NCI-H748 treated with DMSO at 0.1 percent for 48 hours (cell line): ENCODE data around the gene H3-3A.
"Not testable (repeated sequence)": the region's sequence is repeated elsewhere in the genome, so short reads cannot be mapped to it uniquely, and the experiment has no call there.

Experiments
- DNase-seq: peaks from one replicate; lab custom pipeline; 2025; lab: John Stamatoyannopoulos, UW

H3-3A gene

GRCh38 chr1:226085675-226086285 is 23.3 kb downstream of the H3-3A start:
- DNase-seq = no peak

DNA sequence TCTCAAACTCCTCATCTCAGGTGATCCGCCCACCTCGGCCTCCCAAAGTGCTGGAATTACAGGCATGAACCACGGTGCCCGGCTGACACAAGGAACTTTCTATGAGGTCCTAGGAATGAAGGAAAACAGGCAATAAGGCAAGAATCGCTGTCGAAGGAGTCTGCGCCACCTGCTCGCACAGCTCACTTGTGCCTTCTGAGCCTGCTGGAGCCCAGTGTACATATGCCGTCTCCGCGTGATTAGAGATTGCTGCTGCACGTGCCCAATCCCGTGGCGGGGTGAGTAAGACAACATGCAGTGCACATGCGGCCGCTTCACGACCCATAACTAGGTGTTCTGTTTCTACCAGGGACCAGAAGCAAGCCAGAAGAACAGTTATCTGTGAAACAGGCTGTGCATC is 24.3 kb downstream of the H3-3A start:
- no peak for DNase-seq

DNA sequence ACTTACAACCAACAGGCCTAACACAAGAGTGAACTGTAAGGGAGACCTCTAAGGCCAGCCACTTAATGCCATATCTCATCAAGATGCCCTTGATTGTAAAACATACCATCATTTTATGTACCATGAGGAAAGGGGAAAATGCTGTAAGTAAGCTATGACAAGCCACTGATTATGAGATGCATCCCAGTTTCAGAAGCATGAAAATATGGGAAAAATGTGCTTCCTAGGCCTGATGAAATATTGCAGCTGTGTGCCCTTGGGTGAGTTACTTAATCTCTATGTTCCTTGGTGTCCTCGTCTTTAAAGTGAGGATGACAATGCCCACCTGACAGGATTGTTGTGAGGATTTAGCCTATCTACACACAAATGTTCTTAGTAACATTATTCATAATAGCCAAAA is 28.9 kb downstream of the H3-3A start:
- DNase-seq = no peak

DNA sequence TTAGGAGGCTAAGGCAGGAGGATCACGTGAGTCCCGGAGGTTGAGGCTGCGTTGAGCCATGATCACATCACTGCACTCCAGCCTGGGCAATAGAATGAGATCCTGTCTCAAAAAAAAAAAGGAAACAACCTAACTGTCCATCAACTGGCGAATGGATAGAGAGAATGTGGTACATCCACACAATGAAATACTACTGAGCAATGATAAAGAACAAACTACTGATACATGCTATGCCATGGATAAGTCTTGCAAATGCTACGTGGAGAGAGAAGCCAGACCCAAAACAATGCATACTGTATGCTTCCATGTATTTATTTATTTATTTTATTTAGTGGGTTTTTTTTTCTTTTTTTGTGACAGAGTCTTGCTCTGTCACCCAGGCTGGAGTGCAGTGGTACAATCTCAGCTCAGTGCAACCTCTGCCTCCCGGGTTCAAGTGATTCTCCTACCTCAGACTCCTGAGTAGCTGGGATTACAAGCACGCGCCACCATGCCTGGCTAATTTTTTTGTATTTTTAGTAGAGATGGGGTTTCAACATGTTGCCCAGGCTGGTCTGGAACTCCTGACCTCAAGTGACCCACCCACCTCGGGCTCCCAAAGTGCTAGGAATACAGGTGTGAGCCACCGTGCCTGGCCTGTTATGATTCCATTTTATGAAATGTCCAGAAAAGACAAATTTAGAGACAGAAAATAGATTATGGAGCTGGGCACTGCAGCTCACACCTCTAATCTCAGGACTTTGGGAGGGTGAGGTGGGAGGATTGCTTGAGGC is 29.7 kb downstream of the H3-3A start:
- DNase-seq = not testable (repeated sequence)

DNA sequence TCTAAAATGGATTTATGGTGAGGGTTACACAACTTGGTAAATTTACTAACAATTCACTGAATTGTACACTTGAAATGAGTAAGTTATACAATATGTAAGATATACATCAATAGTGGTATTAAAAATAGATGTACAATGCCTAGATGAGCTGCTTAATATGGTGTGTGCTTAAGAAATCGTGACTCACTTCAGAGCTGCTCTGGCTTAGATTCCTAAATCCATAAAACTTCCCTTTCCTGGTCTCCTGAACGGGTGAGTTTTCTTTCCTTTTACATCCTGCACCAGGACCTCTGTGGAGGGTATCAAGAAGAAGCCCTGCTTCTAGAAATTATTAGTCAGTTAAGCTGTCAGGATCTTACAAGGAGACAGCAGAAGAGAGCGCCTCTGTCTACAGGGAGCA is 30.4 kb downstream of the H3-3A start:
- DNase-seq = no peak

DNA sequence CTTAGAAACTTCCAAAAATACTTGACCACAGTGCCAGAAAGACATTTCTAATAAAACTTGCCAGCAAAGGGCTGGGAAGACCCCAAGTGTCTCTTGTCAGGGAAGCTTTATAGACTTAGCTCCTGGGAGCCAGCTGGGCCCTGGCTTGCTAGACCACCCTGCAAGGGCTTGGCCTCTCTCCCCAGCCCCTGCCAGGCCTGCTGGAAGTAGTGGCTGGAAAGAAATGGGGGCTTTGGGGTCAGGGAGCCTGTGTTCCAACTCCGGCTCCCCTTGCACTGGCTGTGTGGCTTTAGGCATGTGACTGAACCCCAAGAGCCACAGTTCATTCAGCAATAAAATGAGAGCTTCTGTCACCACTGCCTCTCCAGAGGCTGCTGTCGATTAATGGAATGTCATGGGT is 31.1 kb downstream of the H3-3A start:
- no peak for DNase-seq

DNA sequence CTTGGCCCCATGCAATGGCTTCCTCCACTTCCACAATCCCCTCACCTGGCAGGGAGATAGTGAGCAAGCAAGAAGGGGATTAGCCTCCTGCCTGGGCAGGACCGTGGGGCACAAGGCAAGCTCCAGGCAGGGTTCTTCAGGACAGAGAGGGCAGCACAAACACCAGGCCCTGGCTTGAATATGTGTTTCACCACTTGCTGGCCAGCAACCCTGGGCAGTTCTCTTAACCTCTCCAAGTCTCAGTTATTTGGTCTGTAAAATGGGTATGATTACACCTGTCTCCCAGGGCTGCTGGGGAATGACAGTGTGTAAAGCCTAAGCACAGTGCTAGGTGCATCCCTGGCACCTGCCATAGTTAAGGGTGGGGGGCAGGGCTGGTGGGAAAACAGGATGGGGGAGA is 31.9 kb downstream of the H3-3A start:
- DNase-seq = no peak

DNA sequence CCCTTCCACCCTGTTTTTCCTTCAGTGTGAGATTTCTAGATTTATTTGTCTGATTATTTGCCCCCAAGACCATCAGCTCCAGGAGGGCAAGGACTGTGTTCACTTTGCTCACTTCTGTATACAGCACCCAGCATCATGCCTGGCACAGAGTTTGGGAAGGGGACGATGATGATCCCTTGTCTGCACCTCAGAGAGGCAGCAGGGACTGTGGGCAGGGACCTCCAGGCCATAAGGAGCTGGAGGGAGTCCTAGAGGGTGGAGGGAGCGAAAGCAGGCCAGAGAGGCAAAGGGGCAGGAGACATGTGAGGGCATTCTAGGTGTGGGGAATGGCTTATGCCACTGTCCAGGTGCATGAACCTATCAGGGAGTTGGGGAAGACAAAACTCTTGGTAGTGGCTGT is 32.8 kb downstream of the H3-3A start:
- DNase-seq = no peak

GRCh38 chr1:226097866-226098625 is 35.5 kb downstream of the H3-3A start:
- no peak for DNase-seq

DNA sequence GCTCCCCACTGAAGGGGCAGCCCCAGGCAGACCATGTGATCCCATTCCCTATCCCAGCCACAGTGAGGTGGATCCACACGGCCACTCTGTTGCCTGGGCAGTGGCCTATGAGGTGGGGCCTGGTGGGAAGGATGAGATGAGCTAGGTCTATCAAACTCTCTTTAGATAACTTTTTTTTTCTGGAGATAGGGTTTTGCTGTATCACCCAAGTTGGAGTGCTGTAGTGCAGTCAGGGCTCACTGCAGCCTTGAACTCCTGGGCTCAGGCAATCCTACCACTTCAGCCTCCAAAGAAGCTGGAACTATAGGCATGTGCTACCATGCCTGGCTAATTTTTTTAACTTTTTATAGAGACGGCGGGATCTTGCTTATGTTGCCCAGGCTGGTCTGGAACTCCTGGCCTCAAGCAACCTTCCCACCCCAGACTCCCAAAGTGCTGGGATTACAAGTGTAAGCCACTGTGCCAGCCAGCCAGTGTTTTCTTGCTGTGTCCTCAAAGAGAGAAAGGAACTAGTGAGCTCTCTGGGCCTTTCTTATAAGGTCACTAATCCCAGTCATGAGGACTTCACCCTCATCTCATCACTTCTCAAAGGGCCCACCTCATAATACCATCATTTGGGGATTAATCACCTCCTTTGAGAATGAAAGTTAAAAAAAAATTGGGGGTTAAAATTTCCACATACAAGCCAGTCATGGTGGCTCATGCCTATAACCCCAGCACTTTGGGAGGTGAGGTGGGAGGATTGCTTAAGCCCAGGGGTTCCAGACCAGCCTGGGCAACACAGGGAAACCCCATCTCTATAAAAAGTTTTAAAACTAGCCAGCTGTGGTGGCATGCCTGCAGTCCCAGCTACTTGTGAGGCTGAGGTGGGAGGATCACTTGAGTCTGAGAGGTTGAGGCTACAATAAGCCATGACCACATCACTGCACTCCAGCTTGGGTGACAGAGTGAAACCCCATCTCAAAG is 36.6 kb downstream of the H3-3A start:
- no peak for DNase-seq

DNA sequence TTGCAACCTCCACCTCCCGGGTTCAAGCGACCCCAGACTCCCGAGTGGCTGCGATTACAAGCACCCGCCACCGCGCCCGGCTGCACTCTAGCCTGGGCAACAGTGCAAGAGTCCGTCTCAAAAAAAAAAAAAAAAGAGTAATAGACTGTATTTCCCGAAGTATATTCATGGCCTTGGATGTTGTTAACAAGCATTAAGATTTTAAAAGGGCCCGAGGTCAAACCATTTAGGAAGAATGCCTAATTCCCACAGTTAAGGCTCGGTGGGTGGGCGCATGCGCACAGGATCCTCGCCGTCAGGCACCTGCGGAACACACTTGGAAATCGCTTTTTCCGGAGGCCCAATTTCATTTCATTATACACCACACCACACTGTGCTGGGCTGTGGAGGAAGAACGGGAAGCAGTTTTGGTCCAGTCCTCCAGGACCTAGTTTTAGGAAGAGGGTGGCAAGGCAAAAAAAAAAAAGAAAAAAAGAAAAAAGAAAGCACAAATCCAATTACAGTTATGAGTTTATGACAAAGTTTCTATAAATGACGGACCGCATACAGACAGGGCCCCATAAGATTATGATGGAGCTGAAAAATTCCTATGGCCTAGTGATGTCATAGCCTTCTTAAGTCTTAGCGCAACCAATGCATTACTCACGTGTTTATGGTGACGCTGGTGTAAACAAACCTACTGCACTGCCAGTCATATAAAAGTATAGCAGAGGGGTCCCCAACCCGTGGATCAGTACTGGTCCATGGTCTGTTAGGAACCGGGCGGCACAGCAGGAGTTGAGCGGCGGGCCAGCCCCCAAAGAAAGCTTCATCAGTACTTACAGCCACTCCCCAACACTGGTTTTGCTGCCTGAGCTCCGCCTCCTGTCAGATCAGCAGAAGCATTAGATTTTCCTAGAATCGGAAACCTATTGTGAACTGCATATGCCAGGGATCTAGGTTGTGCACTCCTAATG is 38.2 kb downstream of the H3-3A start:
- no peak for DNase-seq

- DNase-seq = no peak
Observed at GRCh38 chr1:226104671-226105121, 42.2 kb downstream of the H3-3A start.

DNA sequence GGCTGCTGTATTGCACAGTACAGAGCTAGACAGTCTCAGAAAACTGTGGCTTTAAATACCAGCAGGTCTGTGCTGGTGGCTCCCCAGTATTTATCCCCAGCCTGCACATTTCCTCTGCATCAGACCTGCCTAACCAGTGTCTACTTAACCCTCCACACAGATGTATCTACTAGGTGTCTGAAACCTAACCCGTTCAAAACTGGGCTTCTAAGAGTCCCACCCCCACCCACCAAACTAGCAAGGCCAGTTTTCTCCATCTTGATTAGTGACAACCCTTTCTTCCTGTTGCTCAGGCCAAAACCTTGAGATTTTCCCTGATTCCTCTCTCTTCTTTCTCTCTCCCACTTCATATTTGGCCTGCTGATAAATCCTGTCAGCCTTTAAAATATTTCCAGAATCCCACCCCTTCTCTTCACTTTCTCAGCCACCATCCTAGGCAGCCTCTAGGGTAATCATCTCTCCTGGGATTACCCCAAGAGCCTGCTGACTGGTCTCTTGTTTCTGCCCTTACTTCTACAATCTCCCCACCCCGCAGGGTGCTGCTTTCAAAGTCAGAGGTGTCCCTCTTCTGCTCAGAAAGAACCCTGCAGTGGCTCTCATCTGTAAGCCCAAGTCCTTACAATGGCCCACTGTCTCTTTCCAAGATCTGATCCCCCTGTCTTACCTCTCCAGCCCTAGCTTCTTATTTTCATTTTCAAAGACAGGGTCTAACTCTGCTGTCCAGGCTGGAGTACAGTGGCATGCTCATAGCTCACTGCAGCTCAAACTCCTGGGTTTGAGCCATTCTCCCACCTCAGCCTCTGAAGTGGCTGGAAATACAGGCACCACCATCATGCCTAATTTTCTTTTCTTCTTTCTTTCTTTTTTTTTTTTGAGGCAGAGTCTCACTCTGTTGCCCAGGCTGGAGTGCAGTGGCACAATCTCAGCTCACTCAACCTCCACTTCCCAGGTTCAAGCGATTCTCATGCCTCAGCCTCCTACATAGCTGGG is 45.2 kb downstream of the H3-3A start:
- no peak for DNase-seq

- DNase-seq = no peak
Observed at GRCh38 chr1:226108935-226109828, 46.7 kb downstream of the H3-3A start.

GRCh38 chr1:226109829-226110248 is 47.3 kb downstream of the H3-3A start:
- peak; percentile 14 for DNase-seq

GRCh38 chr1:226110249-226111097 is 48.0 kb downstream of the H3-3A start:
- DNase-seq = peak; percentile 6
